AG04449 (cell line): Measurements from ENCODE around the gene ONECUT2.

Source experiments
- CTCF ChIA-PET: fragments of 350-600 bp; formaldehyde crosslinking; extraction: SDS; loops from one replicate; lab custom pipeline; 2021; ENCODE audit warnings: antibody characterized with exemption; lab: Yijun Ruan, JAX
- POLR2A ChIA-PET: fragments of 400-600, 350-600 bp; formaldehyde crosslinking; extraction: SDS; loops from one replicate; lab custom pipeline; 2020; ENCODE audit warnings: antibody characterized with exemption, inconsistent platforms; lab: Yijun Ruan, JAX
- DNase-seq: peaks from one replicate; pipeline ENCODE4 v3.0.0-alpha.2; 2010; ENCODE audit warnings: low read depth, low spot score
- H3K4me3 ChIP-seq: 2 replicates; pipeline ENCODE4 v1.5.1; 2011; ENCODE audit warnings: low read depth, mild to moderate bottlenecking, control low read depth, low read length
- TF ChIP-seq, protein P1 (sequence below): IDR thresholded peaks from one replicate; pipeline ENCODE4 v1.5.1; 2011; ENCODE audit warnings: mild to moderate bottlenecking, moderate library complexity, low read length, control low read depth, inconsistent platforms; ENCODE audit not compliant: insufficient read depth; ENCODE audit errors: missing control alignments

Gene ONECUT2

DNA sequence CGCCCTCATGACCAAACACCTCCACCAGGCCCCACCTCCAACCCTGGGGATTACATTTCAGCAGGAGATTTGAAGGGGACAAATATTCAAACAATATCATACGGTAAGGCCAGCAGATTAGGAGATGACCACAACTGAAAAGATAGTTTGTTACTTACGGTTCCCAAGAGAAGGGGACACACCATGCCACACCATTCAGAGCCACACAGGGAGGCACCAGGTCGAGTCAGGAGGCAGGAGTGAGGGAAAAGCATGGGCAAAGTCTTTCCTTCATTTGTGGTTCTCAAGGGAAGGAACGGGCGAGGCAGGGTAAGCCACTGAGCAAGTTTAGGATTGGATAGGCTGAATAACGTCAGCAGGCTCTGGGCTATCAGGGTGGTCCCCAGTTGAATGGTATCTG is 94.0 kb downstream of the ONECUT2 start:
- ChIA-PET CTCF (no interaction called here), POLR2A (no interaction called here)
- no peak overlapping the region for H3K4me3 ChIP-seq
- DNase-seq, result no peak
- TF ChIP-seq, protein P1, sequence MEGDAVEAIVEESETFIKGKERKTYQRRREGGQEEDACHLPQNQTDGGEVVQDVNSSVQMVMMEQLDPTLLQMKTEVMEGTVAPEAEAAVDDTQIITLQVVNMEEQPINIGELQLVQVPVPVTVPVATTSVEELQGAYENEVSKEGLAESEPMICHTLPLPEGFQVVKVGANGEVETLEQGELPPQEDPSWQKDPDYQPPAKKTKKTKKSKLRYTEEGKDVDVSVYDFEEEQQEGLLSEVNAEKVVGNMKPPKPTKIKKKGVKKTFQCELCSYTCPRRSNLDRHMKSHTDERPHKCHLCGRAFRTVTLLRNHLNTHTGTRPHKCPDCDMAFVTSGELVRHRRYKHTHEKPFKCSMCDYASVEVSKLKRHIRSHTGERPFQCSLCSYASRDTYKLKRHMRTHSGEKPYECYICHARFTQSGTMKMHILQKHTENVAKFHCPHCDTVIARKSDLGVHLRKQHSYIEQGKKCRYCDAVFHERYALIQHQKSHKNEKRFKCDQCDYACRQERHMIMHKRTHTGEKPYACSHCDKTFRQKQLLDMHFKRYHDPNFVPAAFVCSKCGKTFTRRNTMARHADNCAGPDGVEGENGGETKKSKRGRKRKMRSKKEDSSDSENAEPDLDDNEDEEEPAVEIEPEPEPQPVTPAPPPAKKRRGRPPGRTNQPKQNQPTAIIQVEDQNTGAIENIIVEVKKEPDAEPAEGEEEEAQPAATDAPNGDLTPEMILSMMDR, result no peak

DNA sequence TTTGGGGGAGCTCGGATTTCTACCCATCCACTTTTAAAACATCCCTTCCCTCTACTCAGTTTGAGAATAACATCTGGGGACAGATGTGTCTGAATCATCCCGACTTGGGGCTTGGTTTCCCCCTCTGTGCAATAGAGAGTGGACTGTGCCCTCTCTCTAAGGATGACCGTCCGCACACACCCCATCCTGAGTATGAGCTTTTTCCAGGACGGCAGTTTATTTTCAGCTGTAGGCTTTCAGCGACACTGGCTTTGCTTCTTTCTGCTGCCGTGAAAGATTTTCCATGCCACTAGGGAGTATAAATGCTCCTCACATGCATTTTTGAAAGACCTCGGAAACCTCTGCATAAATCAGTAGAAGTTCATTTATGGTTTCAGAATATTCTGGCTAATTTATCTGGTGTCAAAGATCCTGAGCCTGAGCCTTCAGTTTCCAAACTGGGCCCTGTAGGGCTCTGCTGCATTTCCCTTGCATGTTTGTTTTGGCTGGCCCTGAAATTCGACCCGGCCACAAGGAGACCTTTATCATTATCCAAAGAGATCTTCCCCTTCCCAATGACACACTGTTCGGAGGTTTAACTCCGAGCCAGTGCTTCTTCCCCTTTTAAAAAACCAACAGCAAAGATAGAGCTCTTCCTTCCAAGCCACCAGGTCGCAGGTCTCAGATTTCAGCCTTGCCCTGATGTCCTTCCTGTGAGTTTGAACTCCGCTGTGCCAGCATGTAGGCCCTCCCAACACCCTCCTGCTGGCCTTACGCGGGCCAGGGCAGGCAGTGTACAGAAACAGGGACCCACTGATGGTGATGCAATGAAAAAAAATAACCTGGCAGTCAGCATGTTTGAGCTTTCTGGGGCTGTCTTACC is 98.1 kb downstream of the ONECUT2 start:
- ChIA-PET POLR2A (no interaction called here), CTCF (no interaction called here)
- no peak for DNase-seq

DNA sequence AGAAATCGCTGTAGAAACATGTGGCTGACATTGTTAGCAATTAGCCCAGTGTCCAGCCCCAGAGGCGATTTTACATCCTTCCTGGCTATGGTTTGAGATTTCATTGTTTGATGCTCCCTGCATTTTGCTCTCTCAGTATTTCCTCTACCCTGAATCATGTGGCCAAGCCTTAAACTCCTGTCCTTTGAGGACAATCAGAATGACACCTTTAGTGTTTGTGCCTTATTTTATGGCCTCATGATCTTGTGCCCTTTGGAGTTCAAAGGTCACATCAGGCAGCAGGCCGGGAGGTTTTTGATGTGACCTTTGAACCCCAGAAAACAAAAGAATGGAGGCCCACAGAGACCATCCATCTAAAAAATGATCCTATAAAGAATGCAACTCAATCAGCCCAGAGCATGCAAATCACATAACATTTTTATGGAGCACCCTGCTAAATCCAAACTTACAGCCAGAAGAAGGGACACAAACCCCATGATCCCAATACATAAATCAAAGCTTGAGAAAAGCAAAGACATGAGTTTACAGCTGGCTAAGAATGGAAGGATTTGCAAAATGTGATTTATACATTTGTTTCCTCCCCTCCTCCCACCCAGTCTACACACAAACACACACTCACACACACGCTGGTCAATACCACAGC is 98.8 kb downstream of the ONECUT2 start:
- ChIA-PET CTCF (no interaction called here), POLR2A (no interaction called here)
- TF ChIP-seq, protein P1, result no peak
- no peak for DNase-seq
- no peak overlapping the region for H3K4me3 ChIP-seq

More for the DNA sequence above, 98.1 kb downstream of the ONECUT2 start:
- no peak overlapping the region for H3K4me3 ChIP-seq
- TF ChIP-seq, protein P1, result no peak

DNA sequence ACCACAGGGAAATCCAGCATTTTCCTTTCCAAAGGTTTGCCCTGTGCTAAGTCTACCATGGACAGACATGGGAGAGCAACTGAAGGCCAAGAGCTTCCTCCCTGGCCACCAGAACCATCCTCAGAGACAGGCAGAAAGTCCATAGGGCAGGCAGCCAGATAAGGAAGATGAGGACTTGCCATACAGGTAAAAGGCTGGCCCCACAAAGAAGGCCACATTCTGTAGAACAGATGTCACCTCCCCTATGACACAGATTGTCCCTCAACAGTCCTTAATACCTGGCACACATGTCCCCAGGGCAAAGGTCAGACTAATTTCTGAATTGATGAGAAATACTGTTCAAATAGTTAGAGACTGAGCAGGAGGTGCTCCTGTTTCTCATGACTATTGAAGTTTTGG is 99.3 kb downstream of the ONECUT2 start:
- no peak for DNase-seq
- no peak overlapping the region for H3K4me3 ChIP-seq
- ChIA-PET CTCF (no interaction called here), POLR2A (no interaction called here)
- TF ChIP-seq, protein P1, result no peak

DNA sequence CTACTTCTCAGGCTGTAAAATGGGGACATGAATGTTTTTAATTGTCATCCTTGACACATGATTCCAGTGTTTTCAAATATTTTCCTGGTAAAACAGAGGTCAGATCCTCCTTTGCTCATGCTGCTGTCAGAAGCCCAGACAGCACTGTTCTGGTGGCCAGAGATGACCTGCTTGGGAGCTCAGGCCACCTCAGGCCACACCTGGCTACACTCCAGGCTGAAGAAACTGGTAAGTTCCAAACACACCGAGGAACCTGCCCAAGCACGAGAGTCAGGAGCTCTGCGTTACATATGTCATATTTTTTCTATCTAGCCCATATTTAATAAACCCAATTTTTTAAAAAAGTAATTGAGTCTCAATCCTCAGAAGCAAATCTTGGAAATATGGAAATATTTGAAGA is 103.4 kb downstream of the ONECUT2 start:
- no peak for DNase-seq
- POLR2A ChIA-PET, result no interaction called here
- CTCF ChIA-PET, result no interaction called here
- no peak overlapping the region for H3K4me3 ChIP-seq
- TF ChIP-seq, protein P1, result no peak

DNA sequence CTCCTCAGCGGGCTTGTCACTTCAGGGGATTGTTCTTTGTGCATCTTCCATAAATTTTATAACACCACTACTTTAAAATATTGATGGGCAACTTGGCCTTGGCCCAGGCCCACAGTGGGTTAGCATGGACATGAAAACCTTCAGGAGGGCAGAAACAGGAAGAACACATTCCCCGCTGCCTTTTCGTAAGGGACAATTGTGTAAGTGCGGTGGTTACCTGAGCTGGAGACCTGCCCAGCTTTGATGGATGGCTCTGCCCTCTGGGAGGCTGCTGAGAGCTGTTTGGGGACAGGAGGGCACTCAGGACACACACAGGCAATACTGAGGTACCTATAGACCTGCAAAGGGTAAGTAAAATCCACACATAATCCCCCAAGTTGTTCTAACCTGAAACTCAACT is 104.5 kb downstream of the ONECUT2 start:
- TF ChIP-seq, protein P1, result no peak
- no peak overlapping the region for H3K4me3 ChIP-seq
- ChIA-PET POLR2A (no interaction called here), CTCF (no interaction called here)
- DNase-seq, result no peak
